ENCODE measurements around the gene TMPRSS2. TPM values are rescaled to one million over a fixed set of nuclear protein-coding genes. Genes with fewer than 3 reads are reported as not detected.

The TMPRSS2 gene
- total RNA-seq, 4 donors from 2014 or later, result 12.2 to 50.5 (median 29.2) TPM

- no peaks in the 10 kb centered on the region for H3K36me3 ChIP-seq
- TF ChIP-seq CTCF (IDR thresholded peaks at IDR 0.05) (no peak), POLR2A (IDR thresholded peaks at IDR 0.05) (no peak)
- peaks cover 0 to 21% (median 0%) of the 10 kb centered on the region in 4 donors for H3K27me3 ChIP-seq
- no peak for DNase-seq
- intact Hi-C loops (cut with DNase I), result loop anchor here (10.0 kb wide), 1 partner anchor 180 kb away; no protein-coding TSS in a partner anchor
- H3K27ac ChIP-seq, result peak overlapping the region in 1 of 4 donors; percentile 31
- no peaks in the 10 kb centered on the region for H3K9me3 ChIP-seq
- H3K4me1 ChIP-seq, result peaks cover 4 to 49% (median 11%) of the 10 kb centered on the region in 3 donors
- 61 to 92% methylated on average over 2 of the region's 4 CpGs for WGBS, 2 donors
- no peak overlapping the region for H3K4me3 ChIP-seq
Observed at GRCh38 chr21:41465176-41465781, 42.7 kb downstream of the TMPRSS2 start.

- WGBS, 2 donors, result 10 to 13% methylated on average over 10 to 14 of the region's 17 CpGs
- TF ChIP-seq CTCF (IDR thresholded peaks at IDR 0.05) (peak; percentile 67 to 84 (median 76)), POLR2A (IDR thresholded peaks at IDR 0.05) (no peak)
- peaks cover 0 to 30% (median 11%) of the 10 kb centered on the region in 3 donors for H3K4me1 ChIP-seq
- no peak for DNase-seq
- H3K36me3 ChIP-seq, result peaks cover 9 to 42% (median 15%) of the 10 kb centered on the region in 3 donors
- intact Hi-C loops (cut with DNase I), result loop anchor here (10.0 kb wide), 1 partner anchor 176 kb away; no protein-coding TSS in a partner anchor
- H3K27ac ChIP-seq, result peak overlapping the region in 3 of 4 donors; percentile 41 to 63 (median 50)
- no peaks in the 10 kb centered on the region for H3K9me3 ChIP-seq
- no peak overlapping the region for H3K4me3 ChIP-seq
- H3K27me3 ChIP-seq, result no peaks in the 10 kb centered on the region
Observed at GRCh38 chr21:41460578-41461527, 47.1 kb downstream of the TMPRSS2 start.

- peaks cover 9 to 50% (median 22%) of the 10 kb centered on the region in 3 donors for H3K36me3 ChIP-seq
Observed at GRCh38 chr21:41459884-41460534, 47.9 kb downstream of the TMPRSS2 start.

GRCh38 chr21:41458559-41458958 is 49.4 kb downstream of the TMPRSS2 start:
- H3K36me3 ChIP-seq, result peaks cover 13 to 65% (median 26%) of the 10 kb centered on the region in 3 donors
- WGBS, 2 donors, result 86 to 91% methylated on average over 11 to 21 of the region's 22 CpGs
- TF ChIP-seq POLR2A (IDR thresholded peaks at IDR 0.05) (no peak), CTCF (IDR thresholded peaks at IDR 0.05) (no peak)
- H3K4me3 ChIP-seq, result no peak overlapping the region
- H3K27ac ChIP-seq, result no peak overlapping the region
- no peak for DNase-seq
- intact Hi-C loops (cut with DNase I), result no loop called here
- no peaks in the 10 kb centered on the region for H3K27me3 ChIP-seq
- H3K9me3 ChIP-seq, result no peaks in the 10 kb centered on the region
- H3K4me1 ChIP-seq, result peaks cover 0 to 22% (median 11%) of the 10 kb centered on the region in 3 donors

More at GRCh38 chr21:41459884-41460534, 47.9 kb downstream of the TMPRSS2 start:
- WGBS, 2 donors, result 88% methylated on average over 6 to 7 of the region's 9 CpGs
- intact Hi-C loops (cut with DNase I), result loop anchor here (10.0 kb wide), 1 partner anchor 175 kb away; no protein-coding TSS in a partner anchor
- TF ChIP-seq CTCF (IDR thresholded peaks at IDR 0.05) (no peak), POLR2A (IDR thresholded peaks at IDR 0.05) (no peak)
- Histone ChIP-seq H3K9me3 (no peaks in the 10 kb centered on the region), H3K27ac (no peak overlapping the region), H3K4me1 (peaks cover 0 to 22% (median 11%) of the 10 kb centered on the region in 3 donors), H3K27me3 (no peaks in the 10 kb centered on the region), H3K4me3 (no peak overlapping the region)
- no peak for DNase-seq
